ENCODE results near the gene TNRC6B. TPM values are rescaled to one million over a fixed set of nuclear protein-coding genes. Genes with fewer than 3 reads are reported as not detected.

TNRC6B gene
- polyA plus RNA-seq, 1 donor (not counting 4 experiments of a cell fraction or from before 2014, with no cell fraction given): 5.6 TPM

GRCh38 chr22:40235308-40235707 lies 57.6 kb downstream of the TNRC6B start:
- no peak overlapping the region for H3K27ac ChIP-seq (ENCODE audit: control insufficient read depth, insufficient read depth, low read length)
- H3K4me2 ChIP-seq (ENCODE audit: control insufficient read depth, extremely low read depth, insufficient read depth, low read depth, low read length): no peak overlapping the region
- H4K20me1 ChIP-seq (ENCODE audit: control insufficient read depth, extremely low read depth, insufficient read depth, low read length): no peaks in the 10 kb centered on the region
- no peaks in the 10 kb centered on the region for H3K27me3 ChIP-seq (ENCODE audit: control insufficient read depth, extremely low read depth, insufficient read depth, low read length)
- dilution Hi-C loops (cut with MboI; ENCODE audit: extremely low pct_ligation_motif_present, low sequenced_read_pairs): no loop called here
- H3K36me3 ChIP-seq (ENCODE audit: control insufficient read depth in 2 of 2, extremely low read depth in 1 of 2, insufficient read depth in 2 of 2, low read length in 2 of 2): peaks cover 3 to 5% of the 10 kb centered on the region in 2 experiments
- H3K9me3 ChIP-seq (ENCODE audit: control insufficient read depth, low read depth, low read length): no peaks in the 10 kb centered on the region
- no peaks in the 10 kb centered on the region for H3K9me1 ChIP-seq (ENCODE audit: control insufficient read depth, extremely low read depth, insufficient read depth, low read length)
- H3K9ac ChIP-seq (ENCODE audit: control insufficient read depth, extremely low read depth, insufficient read depth, low read length): no peak overlapping the region
- FAIRE-seq (no peak), DNase-seq (ENCODE audit: low read depth, low spot score) (no peak)
- H3K4me3 ChIP-seq (ENCODE audit: control insufficient read depth in 2 of 3, extremely low read depth in 1 of 3, insufficient read depth in 2 of 3, low read depth in 1 of 3, low read length in 3 of 3): no peak overlapping the region
- H3K79me2 ChIP-seq (ENCODE audit: control insufficient read depth, insufficient read depth, low read length): peaks cover 24% of the 10 kb centered on the region
- no peak for TF ChIP-seq EZH2 (IDR thresholded peaks at IDR 0.05; ENCODE audit: low read length)
- TF ChIP-seq CTCF (optimal IDR thresholded peaks at IDR 0.05 in 1 of 3, IDR thresholded peaks at IDR 0.05 in 1 of 3, conservative IDR thresholded peaks at IDR 0.05 in 1 of 3; ENCODE audit: extremely low read depth in 1 of 3, insufficient read depth in 2 of 3, low read length in 3 of 3): no peak
- no peak overlapping the region for H2AFZ ChIP-seq (ENCODE audit: control insufficient read depth, low read length)
- H3K4me1 ChIP-seq (ENCODE audit: control insufficient read depth, extremely low read depth, insufficient read depth, low read length): peaks cover 41% of the 10 kb centered on the region

- no peaks in the 10 kb centered on the region for H3K27me3 ChIP-seq (ENCODE audit: control insufficient read depth, extremely low read depth, insufficient read depth, low read length)
- no peak overlapping the region for H3K9ac ChIP-seq (ENCODE audit: control insufficient read depth, extremely low read depth, insufficient read depth, low read length)
- H3K79me2 ChIP-seq (ENCODE audit: control insufficient read depth, insufficient read depth, low read length): peaks cover 23% of the 10 kb centered on the region
- TF ChIP-seq CTCF (optimal IDR thresholded peaks at IDR 0.05 in 1 of 3, IDR thresholded peaks at IDR 0.05 in 1 of 3, conservative IDR thresholded peaks at IDR 0.05 in 1 of 3; ENCODE audit: extremely low read depth in 1 of 3, insufficient read depth in 2 of 3, low read length in 3 of 3) (no peak), EZH2 (IDR thresholded peaks at IDR 0.05; ENCODE audit: low read length) (no peak)
- H3K4me3 ChIP-seq (ENCODE audit: control insufficient read depth in 2 of 3, extremely low read depth in 1 of 3, insufficient read depth in 2 of 3, low read depth in 1 of 3, low read length in 3 of 3): no peak overlapping the region
- FAIRE-seq (peak; percentile 34), DNase-seq (ENCODE audit: low read depth, low spot score) (no peak)
- no peaks in the 10 kb centered on the region for H3K9me3 ChIP-seq (ENCODE audit: control insufficient read depth, low read depth, low read length)
- peak overlapping the region; percentile 0 for H3K4me2 ChIP-seq (ENCODE audit: control insufficient read depth, extremely low read depth, insufficient read depth, low read depth, low read length)
- no peaks in the 10 kb centered on the region for H3K9me1 ChIP-seq (ENCODE audit: control insufficient read depth, extremely low read depth, insufficient read depth, low read length)
- no peak overlapping the region for H2AFZ ChIP-seq (ENCODE audit: control insufficient read depth, low read length)
- no peaks in the 10 kb centered on the region for H4K20me1 ChIP-seq (ENCODE audit: control insufficient read depth, extremely low read depth, insufficient read depth, low read length)
- H3K36me3 ChIP-seq (ENCODE audit: control insufficient read depth in 2 of 2, extremely low read depth in 1 of 2, insufficient read depth in 2 of 2, low read length in 2 of 2): peaks cover 3 to 5% of the 10 kb centered on the region in 2 experiments
- H3K4me1 ChIP-seq (ENCODE audit: control insufficient read depth, extremely low read depth, insufficient read depth, low read length): peaks cover 50% of the 10 kb centered on the region
- dilution Hi-C loops (cut with MboI; ENCODE audit: extremely low pct_ligation_motif_present, low sequenced_read_pairs): no loop called here
- no peak overlapping the region for H3K27ac ChIP-seq (ENCODE audit: control insufficient read depth, insufficient read depth, low read length)
Measured at GRCh38 chr22:40236131-40236665, 58.5 kb downstream of the TNRC6B start.

Measured in keratinocyte (primary cell).